Stimulated activated CD8-positive, alpha-beta memory T cell treated with anti-CD3 and anti-CD28 coated beads, Interleukin-12 subunit alpha, Interleukin-12 subunit beta, amount 100 ng/mL, for 4 hours (primary cell): ENCODE measurements around the gene SMYD3.
"Not testable (repeated sequence)": the region's sequence is repeated elsewhere in the genome, so short reads cannot be mapped to it uniquely, and the experiment has no call there.

Experiments
- DNase-seq: peaks from one replicate; pipeline ENCODE4 v3.0.0-alpha.2; 2020; ENCODE audit warnings: low read depth

Gene SMYD3

DNA sequence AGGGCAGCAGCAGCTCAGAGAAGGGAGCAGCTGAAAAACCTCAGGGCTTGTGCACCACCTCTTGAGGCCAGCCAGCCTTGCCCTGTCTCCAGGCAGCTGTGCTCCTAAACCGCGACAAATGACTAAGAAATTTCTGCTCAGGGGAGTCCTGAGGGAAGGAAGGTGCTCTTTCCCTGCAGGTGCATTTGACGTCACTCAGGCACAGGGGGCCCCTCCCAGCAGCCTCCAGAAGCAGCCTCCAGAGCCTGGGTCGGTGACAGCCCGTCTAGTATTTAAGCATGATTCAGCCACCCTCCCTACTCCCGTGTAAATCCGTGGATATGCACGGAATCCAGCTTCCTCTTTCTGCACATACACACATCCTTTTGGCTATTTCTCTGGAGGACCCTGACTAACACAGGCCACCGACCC is 791.8 kb downstream of the SMYD3 start:
- no peak for DNase-seq

DNA sequence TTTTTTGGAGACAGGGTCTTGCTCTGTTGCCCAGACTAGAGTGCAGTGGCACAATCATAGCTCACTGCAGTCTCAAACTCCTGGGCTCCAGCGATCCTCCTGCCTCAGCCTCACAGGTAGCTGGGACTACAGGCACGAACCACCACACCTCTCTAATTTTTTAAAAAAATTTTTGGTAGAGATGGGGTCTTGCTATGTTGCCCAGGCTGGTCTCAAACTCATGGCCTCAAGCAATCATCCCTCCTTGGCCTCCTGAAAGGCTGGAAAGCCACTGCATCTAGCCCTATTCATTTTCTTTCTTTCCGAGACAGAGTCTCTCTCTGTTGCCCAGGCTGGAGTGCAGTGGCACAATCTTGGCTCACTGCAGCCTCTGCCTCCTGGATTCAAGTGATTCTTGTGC is 793.1 kb downstream of the SMYD3 start:
- DNase-seq = not testable (repeated sequence)

DNA sequence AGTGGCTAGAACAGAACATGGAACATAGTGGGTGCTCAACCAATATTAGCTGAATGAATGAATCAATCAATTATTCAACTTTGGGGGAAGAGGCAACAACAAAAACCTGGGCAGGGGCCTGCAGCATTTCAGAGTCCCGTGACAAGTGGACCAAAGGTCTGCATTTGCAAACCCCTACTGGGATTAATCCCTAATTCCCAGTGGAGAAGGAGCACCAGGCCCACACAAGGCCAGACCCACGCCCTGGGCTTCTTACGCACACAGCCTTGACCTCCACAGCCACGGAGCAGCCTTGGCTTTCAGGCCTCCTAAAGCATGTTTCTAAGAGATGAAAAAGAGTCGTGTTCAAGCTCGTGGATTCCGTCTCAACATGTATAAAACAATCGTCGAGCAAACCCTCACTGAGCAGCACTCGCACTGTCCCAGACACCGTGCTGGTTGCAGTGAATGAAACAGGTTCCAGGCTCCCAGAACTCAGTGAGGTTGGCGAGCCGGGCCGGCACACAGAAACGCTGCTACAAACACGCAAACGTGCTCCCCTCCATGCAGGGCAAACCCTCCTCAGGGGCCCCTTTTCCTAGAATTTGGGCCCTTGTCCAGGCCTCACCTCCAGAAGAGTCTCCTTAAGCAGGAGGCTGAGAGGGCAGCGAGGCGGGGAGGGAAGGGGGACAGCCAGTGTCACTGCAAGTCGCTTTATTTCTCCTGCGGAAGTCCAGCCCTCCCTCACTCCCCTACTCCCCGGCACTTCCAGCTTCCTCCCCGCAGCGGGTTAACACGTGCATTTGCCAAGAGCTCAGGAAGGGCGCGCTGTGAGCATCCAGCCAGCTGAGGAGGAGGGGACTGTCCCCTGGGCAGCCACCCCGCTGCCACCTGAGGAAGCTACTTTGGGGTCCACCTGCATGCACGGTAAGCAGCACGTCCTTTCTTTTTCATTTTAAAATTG is 795.8 kb downstream of the SMYD3 start:
- DNase-seq = no peak

GRCh38 chr1:245707941-245708340 is 799.1 kb downstream of the SMYD3 start:
- no peak for DNase-seq

DNA sequence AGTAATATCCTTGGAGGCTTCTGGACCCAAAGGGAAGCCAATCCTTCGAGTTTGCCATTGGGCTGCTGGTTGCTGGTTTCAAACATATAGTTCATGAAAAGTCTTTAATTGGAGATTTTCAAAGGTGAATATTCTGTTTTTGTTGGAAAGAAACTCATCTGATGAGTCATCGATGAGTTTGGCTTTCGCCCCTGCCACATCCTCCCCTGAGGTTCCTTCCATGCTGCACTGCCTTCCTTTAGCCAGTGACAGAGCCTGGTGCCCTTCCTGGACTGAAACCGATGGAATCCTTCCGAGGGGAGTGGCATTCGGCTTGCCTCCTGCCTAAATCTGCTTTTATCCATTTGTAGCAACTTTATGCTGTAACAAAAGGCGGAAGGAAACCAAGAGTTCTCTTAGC is 802.3 kb downstream of the SMYD3 start:
- no peak for DNase-seq

GRCh38 chr1:245704341-245704740 is 802.7 kb downstream of the SMYD3 start:
- DNase-seq = no peak

DNA sequence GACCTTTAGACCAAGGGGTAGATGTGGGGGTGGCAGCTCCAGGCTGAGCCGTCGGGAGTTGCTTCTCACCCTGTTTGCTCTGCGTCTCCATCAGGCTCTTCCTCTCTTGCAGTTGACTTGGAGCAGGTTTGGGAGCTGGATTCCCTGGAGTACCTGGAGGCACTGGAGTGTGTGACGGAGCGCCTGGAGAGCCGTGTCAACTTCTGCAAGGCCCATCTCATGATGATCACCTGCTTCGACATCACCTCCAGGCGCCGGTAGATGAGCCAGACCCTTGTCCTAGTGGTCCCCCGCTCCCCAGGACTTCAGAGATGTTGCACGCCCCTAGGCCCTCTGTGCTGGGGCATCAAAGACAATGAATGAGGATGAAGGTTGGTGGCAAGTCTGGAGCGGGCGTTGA is 804.7 kb downstream of the SMYD3 start:
- no peak for DNase-seq

- DNase-seq = no peak
These were observed 805.4 kb downstream of the SMYD3 start for GRCh38 chr1:245701631-245702030.

GRCh38 chr1:245700631-245701030 is 806.4 kb downstream of the SMYD3 start:
- DNase-seq = no peak
